ENCODE results near the gene COL20A1.

Gene COL20A1

DNA sequence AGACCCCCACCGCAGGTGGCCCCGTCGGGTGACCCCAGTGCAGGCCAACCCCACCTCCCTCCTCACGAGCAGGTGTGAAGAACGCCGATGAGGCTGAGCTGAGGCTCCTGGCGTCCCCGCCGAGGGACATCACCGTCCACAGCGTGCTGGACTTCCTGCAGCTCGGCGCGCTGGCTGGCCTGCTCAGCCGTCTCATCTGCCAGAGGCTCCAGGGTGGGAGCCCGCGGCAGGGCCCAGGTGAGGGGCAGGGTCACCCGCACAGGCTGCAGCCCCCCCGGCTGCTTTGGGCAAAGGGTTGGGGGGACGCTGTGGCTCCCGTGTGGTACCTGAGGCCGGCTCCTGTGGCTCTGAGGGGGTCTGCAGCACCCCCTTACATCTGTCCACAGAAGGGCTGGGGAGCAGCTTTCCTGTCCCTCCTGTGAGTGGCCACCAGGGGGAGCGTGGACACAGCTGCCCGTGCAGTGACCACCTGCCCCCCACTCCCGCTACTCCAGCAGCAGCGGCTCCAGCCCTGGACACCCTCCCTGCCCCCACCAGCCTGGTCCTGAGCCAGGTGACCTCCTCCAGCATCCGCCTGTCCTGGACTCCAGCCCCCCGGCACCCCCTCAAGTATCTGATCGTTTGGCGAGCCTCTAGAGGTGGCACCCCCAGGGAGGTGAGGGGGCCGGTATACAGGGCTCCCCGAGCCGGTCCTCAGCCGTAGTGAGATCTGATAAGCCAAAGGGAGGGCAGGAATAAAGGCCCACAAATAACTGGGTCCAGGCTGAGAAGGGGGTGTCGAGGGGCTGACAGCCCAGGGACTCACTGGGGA is 16.5 kb downstream of the COL20A1 start:
- DNase-seq (ENCODE audit: low spot score): peak; percentile 42

DNA sequence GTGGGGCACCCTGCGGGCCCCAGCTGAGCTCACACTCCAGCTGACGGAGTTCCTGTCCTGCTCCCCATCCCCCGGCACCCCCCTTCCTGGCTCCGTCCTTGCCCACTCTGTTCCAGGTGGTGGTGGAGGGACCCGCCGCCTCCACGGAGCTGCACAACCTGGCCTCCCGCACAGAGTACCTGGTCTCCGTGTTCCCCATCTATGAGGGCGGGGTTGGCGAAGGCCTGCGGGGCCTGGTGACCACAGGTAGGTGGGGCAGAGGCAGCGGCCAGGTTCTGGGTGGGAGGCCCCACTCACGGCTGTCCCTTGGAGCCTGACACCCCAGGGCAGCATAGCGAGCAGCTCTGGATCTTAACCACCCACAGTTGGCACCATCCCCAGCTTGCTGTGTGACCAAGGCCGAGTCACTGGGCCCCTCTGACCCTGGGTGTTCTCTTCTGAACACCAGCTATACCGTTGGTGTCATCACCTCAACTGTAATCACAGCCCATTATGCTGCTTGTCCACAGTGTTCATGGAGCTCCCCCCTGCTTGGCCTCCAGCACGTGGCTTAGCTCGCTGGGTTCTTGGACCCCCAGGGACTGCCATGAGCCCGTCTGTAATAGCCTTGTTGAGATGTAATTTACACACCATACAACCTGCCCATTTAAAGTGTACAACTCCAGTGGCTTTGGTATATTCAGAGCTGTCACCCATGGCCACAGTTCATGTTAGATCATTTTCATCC is 17.4 kb downstream of the COL20A1 start:
- no peak for DNase-seq (ENCODE audit: low spot score)

DNA sequence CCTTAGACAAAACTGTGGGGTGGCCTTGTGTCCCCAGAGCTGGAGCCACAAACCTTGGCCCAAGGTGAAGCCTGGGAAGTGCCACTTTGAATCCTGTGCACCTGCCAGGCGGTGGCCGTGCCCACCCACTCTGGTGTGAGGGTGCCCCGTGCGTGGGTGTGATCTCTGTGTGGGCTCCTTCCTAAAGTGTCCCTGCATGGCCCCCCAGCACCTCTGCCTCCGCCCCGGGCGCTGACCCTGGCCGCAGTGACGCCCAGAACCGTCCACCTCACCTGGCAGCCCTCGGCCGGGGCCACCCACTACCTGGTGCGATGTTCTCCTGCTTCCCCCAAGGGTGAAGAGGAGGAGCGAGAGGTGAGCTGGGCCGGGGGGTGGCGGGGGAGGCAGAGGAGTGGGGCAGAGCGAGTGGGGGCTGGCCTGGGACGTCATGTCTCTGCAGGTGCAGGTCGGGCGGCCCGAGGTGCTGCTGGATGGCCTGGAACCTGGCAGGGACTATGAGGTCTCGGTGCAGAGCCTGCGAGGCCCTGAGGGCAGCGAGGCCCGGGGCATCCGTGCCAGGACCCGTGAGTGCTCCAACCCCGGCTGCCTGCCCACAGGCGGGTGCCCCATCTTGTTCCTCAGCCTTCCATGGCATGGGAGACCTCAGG is 18.3 kb downstream of the COL20A1 start:
- no peak for DNase-seq (ENCODE audit: low spot score)

DNA sequence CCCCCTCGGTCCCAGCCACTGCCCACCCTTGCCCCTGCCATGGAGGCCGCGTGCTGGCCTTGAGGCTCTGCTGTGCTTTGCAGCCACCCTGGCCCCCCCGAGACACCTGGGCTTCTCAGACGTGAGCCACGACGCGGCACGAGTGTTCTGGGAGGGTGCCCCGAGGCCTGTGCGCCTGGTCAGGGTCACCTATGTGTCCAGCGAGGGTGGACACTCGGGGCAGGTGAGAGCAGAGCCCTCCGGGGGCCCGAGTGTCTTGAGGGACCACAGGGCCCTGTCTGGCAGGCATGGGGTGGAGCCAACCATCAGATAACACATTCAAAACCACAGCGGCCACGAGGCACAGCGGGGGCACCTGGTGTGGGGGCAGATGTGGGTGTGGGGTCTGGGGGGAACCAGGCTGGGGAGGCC is 18.9 kb downstream of the COL20A1 start:
- no peak for DNase-seq (ENCODE audit: low spot score)

DNA sequence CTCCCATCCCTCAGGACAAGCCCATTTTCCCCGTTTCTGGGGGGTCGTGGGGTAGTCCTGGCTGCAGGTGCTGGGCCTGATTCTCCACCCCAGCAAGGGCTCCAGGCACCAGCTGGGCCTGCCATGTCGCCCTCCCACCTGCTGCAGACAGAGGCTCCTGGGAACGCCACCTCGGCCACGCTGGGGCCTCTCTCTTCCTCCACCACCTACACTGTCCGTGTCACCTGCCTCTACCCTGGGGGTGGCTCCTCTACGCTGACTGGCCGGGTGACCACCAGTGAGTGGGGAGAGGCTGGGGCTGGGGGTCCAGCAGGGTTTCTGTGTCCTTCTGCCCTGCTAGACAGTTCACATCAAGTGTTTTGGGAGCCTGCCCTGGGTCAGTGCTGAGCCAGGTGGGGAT is 19.3 kb downstream of the COL20A1 start:
- no peak for DNase-seq (ENCODE audit: low spot score)

DNA sequence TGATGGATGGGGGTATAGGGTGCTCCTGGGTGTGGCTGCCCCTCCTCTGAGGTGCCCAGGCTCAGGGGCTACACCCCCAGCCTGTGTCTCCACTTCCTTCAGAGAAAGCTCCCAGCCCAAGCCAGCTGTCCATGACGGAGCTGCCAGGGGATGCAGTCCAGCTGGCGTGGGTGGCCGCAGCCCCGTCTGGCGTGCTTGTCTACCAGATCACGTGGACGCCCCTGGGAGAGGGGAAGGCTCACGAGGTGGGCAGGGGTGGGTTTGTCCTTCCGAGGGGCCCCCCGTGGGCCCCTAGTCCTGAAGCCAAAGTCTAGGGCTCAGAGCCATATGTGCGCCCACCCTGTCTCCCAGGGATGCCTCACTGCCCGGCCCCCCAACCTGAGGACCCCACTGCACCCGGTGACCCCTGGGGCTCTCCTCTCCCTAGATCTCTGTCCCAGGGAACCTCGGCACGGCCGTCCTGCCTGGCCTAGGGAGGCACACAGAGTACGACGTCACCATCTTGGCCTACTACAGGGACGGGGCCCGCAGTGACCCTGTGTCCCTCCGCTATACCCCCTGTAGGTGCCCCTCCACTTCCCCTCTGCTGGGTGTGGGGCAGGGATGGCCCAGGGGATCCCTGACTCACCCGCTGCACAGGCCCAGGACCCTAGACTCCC is 19.8 kb downstream of the COL20A1 start:
- DNase-seq (ENCODE audit: low spot score): no peak

DNA sequence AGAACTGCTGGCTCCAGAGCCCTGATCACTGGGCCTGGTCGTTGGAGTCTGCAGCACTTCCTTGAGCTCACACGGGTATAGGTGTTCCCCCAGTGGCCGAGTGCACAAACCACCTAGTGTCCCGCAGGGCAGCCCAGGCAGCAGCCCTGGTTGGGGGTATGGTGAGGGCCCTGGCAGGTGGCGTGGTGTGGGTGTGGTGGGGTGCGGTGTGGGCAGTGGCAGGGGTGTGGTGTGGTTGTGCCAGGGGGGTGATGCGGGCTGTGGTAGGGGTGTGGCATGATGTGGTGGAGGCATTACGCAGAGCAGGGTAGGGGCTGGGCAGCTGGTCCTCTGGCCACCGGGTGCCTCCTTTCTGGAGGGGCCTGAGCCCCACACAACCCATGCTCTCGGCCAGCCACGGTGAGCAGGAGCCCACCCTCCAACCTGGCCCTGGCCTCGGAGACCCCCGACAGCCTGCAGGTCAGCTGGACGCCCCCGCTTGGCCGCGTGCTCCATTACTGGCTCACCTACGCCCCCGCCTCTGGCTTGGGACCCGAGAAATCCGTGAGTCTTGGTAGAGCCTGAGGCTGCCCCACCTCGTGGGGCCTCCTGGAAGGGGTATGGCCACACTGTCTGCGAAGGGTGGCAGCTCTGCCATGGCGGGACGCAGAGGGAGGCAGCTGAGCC is 20.5 kb downstream of the COL20A1 start:
- DNase-seq (ENCODE audit: low spot score): no peak

DNA sequence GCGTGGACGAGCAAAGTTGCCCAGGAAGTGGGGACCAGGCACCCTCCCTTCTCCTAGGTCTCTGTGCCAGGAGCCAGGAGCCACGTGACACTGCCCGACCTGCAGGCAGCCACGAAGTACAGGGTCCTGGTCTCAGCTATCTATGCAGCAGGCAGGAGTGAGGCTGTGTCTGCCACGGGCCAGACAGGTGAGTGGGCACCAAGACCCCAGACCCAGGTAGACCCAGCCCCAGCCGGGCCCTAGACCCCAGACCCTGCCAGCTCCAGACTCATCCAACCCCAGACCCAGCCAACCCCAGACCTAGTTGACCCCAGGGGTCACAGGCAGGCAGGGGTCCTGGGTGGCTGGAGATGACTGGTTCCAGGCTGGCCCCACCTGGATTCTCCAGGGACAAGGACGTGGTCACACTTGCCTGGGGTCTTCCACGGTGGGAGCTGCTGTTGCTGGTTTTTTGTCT is 21.1 kb downstream of the COL20A1 start:
- no peak for DNase-seq (ENCODE audit: low spot score)

DNA sequence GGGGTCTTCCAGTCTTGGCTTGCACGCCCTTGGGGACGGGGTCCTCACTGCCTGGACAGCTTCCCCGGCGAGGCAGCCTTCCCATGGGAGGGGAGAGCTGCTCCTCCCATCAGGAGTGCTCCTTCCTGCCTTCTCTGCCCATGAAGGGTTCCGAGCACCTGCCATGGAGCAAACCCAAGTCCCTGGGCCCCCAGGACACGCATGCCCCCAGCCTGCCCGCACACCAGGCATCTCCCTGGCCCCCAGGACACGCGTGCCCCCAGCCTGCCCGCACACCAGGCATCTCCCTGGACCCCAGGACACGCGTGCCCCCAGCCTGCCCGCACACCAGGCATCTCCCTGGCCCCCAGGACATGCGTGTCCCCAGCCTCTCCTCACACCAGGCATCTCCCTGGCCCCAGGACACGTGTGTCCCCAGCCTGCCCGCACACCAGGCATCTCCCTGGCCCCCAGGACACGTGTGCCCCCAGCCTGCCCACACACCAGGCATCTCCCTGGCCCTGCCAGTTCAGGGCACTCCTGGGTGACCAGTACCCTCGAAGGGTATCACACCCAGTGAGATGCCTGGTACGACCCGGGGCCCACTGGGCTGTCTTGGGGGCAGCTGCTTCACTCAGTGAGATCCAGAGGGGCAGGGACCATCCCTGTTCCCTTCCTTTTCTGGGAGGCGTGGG is 21.7 kb downstream of the COL20A1 start:
- DNase-seq (ENCODE audit: low spot score): no peak

DNA sequence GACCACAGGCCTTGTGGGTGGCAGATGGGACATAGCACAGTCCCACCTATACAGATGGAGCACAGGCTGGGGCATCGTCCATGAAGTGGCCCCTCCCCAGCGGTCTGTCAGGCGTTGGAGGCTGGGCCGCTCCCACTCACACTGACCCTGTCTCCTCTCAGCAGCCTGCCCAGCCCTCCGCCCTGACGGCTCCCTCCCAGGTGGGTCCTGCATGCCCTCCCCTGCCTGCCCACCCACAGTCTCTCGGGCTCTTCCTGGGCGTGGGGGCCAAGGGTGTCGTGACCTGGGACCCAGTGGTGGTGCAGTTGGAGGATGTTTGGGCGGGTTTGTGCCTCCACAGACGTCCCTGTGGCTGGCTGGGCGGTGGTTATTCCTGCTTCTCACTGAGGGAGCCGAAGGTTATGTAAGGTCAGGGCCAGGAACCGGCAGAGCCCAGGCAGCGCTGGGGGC is 22.3 kb downstream of the COL20A1 start:
- DNase-seq (ENCODE audit: low spot score): no peak

DNA sequence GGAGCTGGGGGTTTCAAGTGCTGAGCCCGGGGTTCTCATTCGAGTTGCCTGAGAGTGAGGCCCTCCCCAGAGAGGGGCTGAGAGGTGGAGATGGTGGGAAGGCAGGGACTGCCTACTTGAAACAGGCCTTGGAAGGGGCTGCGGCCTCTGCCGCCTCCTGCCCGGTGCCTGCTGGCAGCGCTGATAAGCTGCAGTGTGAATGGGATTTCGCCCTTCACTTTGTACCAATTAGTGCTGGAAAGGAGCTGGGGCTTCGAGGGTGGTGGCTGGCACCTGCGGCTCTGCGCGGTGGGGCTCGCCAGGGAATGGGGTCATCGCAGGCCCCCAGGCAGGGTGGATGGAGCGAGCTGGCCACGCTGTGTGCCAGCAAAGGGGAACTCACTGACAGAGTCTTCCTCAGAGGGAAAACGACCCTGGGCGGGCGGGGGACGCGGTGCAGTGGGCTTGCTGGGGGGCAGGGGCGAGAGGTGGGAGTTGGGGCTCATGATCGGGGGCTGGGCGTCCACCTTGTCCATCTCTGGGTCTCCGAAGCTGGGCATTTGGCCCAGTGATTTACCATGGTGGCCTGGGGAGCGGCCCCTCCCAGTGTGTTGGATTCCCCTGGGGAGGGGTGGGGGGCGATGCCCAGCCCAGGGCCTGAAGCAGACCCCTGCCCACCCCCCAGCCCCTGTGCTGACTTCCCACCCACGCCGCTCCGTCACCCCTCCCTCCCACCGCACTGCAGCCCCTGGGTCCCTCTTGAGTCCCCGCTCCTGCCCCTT is 22.9 kb downstream of the COL20A1 start:
- no peak for DNase-seq (ENCODE audit: low spot score)

DNA sequence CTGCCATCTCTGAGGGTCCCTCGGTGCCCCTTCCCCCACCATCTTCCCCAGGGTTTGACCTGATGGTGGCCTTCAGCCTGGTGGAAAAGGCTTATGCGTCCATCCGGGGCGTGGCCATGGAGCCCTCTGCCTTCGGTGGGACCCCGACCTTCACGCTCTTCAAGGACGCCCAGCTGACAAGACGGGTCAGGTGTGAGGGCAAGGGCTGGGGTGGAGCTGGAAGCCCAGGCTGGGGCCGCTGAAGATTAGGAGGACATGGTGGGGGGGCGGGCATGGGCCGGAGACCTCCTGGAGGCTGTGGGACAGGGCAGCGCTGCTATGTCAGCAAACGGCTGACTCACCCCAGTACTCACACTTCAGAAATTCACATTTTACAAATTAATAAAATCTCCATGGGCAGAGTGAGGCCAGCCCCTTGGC is 23.5 kb downstream of the COL20A1 start:
- no peak for DNase-seq (ENCODE audit: low spot score)

DNA sequence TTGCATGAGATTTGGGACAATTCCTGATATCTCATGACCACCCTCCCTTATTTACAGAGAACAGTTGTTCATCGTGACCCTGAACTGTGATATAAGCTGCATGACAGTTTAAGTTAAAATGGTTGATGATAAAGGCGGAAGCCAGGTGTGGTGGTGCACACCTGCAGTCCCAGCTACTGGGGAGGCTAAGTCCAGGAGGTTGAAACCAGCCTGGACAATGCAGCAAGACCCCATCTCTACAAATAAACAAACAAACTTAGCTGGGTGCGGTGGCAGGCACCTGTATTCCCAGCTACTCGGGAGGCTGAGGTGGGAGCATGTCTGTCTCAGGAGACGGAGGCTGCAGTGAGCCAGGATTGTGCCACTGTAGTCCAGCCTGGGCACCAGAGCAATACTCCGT is 24.1 kb downstream of the COL20A1 start:
- DNase-seq (ENCODE audit: low spot score): no peak

DNA sequence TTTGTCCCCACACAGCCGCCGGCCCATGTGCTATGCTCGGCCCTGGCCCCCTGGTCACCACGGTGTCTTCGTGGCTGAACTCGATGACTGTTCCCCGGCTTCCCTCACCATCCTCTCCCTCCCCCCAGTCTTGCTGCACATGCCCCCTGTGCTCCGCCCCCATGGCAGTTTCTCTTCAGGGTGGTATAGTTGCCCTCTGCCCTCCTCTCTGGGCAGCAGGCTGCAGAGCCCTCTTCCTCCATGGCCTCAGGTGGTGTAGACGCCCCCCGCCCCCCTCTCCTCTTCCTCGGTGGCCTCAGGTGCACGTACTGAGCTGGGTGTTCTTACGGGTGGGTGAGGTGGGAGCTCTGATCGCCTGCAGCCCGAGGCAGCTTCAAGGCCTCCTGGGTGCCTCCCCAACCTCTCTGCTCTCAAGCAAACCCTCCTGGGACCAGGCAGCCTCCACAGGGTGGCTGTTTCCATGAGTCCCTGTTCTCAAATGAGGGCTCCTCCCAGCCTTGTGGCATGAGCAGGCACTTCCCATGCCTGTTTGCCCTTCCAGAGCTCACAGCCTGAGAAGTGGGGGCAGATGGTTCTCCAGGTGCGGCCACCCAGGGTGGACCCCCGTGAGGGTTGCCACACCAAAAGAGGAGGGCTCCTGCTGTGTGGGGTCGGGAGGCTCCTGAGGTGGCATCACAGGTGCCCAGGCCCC is 24.8 kb downstream of the COL20A1 start:
- no peak for DNase-seq (ENCODE audit: low spot score)

DNA sequence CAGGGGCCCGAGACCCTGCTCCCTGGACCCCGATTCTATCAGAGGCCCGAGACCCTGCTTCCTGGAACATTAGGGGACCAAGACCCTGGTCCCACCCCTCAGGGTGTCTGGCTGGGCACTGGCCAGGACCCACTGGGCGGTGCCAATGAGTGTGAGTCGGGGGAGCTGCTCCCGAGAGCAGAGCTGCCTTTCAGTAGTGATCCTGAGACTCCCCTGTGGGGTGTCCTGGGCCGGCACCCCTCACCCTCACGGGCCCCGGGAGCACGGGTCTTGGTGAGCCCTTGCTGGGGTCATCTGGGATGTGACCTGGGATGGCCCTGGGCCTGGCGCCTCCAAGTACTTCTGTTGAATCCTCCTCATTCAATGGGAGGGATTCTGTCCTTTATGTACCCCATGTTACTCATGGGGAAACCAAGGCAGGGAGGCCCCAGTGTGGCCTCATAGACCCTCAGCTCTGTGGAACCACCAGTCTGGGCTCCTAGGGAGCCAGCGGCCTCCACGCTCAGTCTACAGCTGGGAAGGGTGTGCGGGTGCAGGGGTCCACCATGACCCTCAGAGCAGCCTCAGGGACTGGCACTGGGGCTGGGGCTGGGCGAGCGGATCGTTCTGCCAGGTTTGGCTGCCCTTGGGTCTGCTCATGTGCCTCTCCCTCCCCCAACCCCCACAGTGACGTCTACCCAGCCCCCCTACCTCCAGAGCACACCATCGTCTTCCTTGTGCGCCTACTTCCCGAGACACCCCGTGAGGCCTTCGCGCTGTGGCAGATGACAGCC is 25.6 kb downstream of the COL20A1 start:
- DNase-seq (ENCODE audit: low spot score): no peak

DNA sequence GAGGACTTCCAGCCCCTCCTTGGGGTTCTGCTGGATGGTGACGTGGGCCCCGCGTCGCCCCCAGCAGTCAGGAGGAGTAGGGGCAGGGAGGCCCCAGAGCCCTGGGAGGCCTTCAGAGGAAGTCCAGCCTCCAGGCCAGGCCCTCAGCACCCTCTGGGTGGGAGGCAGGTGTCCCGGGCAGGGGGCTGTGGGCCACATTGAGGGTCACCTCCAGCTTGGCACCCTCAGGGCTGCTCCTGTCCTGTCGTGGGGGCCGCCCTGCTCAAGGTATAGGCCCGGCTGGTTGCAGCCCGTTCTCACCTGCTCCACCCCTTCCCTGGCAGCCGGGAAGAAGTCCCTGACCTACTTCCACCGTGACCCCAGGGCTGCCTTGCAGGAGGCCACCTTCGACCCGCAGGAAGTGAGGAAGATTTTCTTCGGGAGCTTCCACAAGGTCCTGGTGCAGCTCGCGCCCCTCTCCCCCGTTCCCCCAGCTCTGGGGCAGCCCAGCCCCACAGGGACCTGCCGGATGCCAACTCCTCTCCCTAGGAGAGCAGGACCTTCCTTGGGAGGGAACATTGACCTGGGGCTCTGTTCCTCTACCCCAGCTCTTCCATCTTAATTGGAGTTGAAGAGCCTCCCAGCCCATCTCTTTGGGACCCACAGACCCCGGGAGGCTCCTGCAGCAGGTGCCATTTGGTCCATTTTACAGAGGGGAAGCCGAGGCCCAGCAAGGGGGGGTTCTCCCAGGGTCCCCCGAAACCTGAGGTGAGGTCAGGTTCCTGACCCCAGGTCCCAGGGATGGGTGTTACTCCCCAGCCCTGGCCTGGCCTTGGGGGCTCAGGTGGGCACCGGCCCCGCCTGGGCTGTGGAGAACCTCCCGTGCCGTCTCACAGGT is 26.4 kb downstream of the COL20A1 start:
- no peak for DNase-seq (ENCODE audit: low spot score)

DNA sequence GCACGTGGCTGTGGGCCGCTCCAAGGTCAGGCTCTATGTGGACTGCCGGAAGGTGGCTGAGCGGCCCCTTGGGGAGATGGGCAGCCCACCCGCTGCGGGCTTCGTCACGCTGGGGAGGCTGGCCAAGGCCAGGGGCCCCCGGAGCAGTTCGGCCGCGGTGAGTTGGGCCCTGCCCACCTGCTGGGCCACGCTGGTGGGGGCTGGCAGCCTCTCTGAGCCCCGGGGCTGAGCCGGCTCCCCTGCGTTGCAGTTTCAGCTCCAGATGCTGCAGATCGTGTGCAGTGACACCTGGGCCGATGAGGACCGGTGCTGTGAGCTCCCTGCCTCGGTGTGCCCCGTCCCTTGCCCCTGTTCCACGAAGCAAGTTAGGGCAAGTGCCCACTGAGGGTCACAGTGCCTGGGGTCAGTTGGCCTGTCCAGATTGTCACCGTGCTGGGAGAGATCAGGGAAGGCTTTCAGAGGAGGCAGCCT is 27.1 kb downstream of the COL20A1 start:
- DNase-seq (ENCODE audit: low spot score): no peak

DNA sequence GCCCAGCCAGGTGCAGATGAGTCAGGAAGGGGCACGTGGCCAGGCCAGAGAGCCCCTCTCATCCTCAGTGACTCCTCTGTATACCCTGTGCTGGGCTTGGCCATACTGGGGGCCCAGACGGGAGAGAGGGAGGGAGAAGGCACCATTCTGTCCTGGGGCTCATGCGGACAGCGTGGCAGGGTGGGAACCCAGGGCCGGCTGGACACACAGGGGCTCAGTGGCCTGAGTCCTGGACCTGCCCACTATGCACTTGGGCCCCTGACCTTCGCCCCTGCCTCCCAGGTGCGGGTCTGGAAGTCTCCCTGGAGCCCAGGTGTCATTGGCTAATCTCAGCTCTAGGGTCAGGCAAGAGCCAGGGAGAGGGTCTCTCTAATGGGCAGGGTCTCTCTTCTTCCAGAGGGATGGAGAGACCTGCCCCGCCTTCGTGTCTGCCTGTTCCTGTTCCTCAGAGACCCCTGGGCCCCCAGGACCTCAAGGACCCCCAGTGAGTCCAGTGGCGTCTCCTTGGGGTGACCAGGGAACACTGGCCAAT is 27.7 kb downstream of the COL20A1 start:
- no peak for DNase-seq (ENCODE audit: low spot score)
